Stimulated activated CD4-positive, alpha-beta T cell treated with anti-CD3 and anti-CD28 coated beads, Interleukin-12 subunit alpha, Interleukin-12 subunit beta, amount 100 ng/mL, for 4 hours (primary cell): ENCODE measurements around the gene S100A4.

Source experiments
- DNase-seq: peaks from one replicate; pipeline ENCODE4 v3.0.0-alpha.2; 2020

S100A4 gene

GRCh38 chr1:153546796-153547559 lies 1.4 kb upstream of the S100A4 start:
- DNase-seq, result no peak

- no peak for DNase-seq
These were observed 765 bp upstream of the S100A4 start for GRCh38 chr1:153546371-153546770.

- DNase-seq, result no peak
These were observed 1.0 kb downstream of the S100A4 start for GRCh38 chr1:153544453-153545066.

- DNase-seq, result no peak
These were observed 1.9 kb downstream of the S100A4 start for GRCh38 chr1:153543736-153544135.

GRCh38 chr1:153542956-153543711 lies 2.5 kb downstream of the S100A4 start:
- DNase-seq, result no peak

GRCh38 chr1:153541641-153542590 lies 3.7 kb downstream of the S100A4 start:
- no peak for DNase-seq

GRCh38 chr1:153540394-153541361 lies 4.9 kb downstream of the S100A4 start, which contains the start of gene S100A5:
TSS of gene S100A5 (minus strand) at chr1:153540934. CDS start at chr1:153540191, 743 bp downstream.
- no peak for DNase-seq

GRCh38 chr1:153539395-153540093 lies 6.1 kb downstream of the S100A4 start:
- no peak for DNase-seq

- no peak for DNase-seq
These were observed 7.2 kb downstream of the S100A4 start for GRCh38 chr1:153538315-153538821.

GRCh38 chr1:153537376-153537730 lies 8.3 kb downstream of the S100A4 start:
- DNase-seq, result no peak

GRCh38 chr1:153536671-153537375 lies 8.8 kb downstream of the S100A4 start:
- no peak for DNase-seq

GRCh38 chr1:153536012-153536670 lies 9.5 kb downstream of the S100A4 start:
- peak; percentile 72 for DNase-seq

- DNase-seq, result no peak
These were observed 10.2 kb downstream of the S100A4 start, which contains the start of gene S100A6 for GRCh38 chr1:153535242-153536011. TSS of gene S100A6 (minus strand) at chr1:153535991. CDS start at chr1:153535339, 652 bp downstream.

- no peak for DNase-seq
These were observed 10.7 kb downstream of the S100A4 start for GRCh38 chr1:153534925-153535241.

GRCh38 chr1:153534226-153534924 lies 11.2 kb downstream of the S100A4 start:
- DNase-seq, result no peak

- no peak for DNase-seq
These were observed 11.9 kb downstream of the S100A4 start for GRCh38 chr1:153533689-153534201.

GRCh38 chr1:153532769-153533599 lies 12.6 kb downstream of the S100A4 start:
- DNase-seq, result peak; percentile 73
